Osteoblast (primary cell): ENCODE measurements around the gene PRKAR1B. TPM values are rescaled to one million over a fixed set of nuclear protein-coding genes. Genes with fewer than 3 reads are reported as not detected.

Source experiments
- DNase-seq: peaks from one replicate; pipeline ENCODE4 v3.0.0; 2011; ENCODE audit warnings: low spot score, mixed read lengths; ENCODE audit not compliant: insufficient read length; ENCODE audit errors: missing footprints
- H2AFZ ChIP-seq: 2 replicates; pipeline ENCODE4 v1.6.0; 2011; ENCODE audit warnings: mild to moderate bottlenecking, low read length
- H3K27ac ChIP-seq: 2 replicates; pipeline ENCODE4 v1.5.1; 2011; ENCODE audit warnings: mild to moderate bottlenecking, low read depth, low read length, moderate library complexity
- H3K27me3 ChIP-seq: 2 replicates; pipeline ENCODE4 v1.6.0; 2012; ENCODE audit warnings: mild to moderate bottlenecking, control low read depth, inconsistent platforms, low read length, moderate library complexity; ENCODE audit not compliant: insufficient read depth
- H3K36me3 ChIP-seq: 2 replicates; pipeline ENCODE4 v1.5.1; 2011; ENCODE audit warnings: mild to moderate bottlenecking, low read length, control low read depth, moderate library complexity; ENCODE audit not compliant: insufficient read depth
- H3K4me1 ChIP-seq: 2 replicates; pipeline ENCODE4 v1.5.1; 2011; ENCODE audit warnings: mild to moderate bottlenecking, low read length, control low read depth, moderate library complexity; ENCODE audit not compliant: insufficient read depth
- H3K4me2 ChIP-seq: 2 replicates; pipeline ENCODE4 v1.6.0; 2011; ENCODE audit warnings: mild to moderate bottlenecking, low read length; ENCODE audit not compliant: insufficient read depth
- H3K4me3 ChIP-seq: fragments of 200-600 bp; sonication (generic); 3 replicates; pipeline ENCODE4 v1.5.1; 2012; ENCODE audit warnings: mild to moderate bottlenecking, low read length, inconsistent platforms; ENCODE audit not compliant: insufficient read depth
- H3K79me2 ChIP-seq: 2 replicates; pipeline ENCODE4 v1.6.0; 2012; ENCODE audit warnings: mild to moderate bottlenecking, low read length, control low read depth, inconsistent platforms; ENCODE audit not compliant: insufficient read depth
- H3K9me3 ChIP-seq: 2 replicates; pipeline ENCODE4 v1.5.1; 2011; ENCODE audit warnings: low read depth, low read length, control low read depth
- H4K20me1 ChIP-seq: 2 replicates; pipeline ENCODE4 v1.6.0; 2012; ENCODE audit warnings: mild to moderate bottlenecking, low read length, control low read depth; ENCODE audit not compliant: insufficient read depth
- total RNA-seq: library from RNA; depleted of rRNA; stranded (reverse); fragments of >200 nt; gene quantifications from 2 replicates; pipeline ENCODE4 v1.2.3, GENCODE V29; 2012
- TF ChIP-seq, protein P1 (sequence below): IDR thresholded peaks from 2 replicates; pipeline ENCODE4 v1.5.1; 2011; ENCODE audit warnings: mild to moderate bottlenecking, low read depth, low read length, moderate library complexity; ENCODE audit errors: extremely low read depth

Gene PRKAR1B
- total RNA-seq, 1 donor, result 6.5 TPM

DNA sequence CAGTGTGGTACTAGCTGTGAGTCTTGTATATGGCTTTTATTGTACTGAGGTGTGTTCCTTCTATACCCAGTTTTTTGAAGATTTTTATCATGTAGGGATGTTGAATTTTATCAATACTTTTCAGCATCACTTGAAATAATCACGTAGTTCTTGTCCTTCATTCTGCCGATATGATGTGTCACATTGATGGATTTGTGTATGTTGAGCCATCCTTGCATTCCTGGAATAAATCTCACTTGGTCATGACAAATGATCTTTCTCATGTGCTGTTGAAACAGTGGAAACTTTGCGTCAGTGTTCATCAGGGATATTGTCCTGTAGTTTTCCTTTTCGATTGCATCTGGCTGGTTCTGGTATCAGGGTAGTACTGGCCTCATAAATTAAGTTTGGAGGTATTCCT is 7.1 kb upstream of the PRKAR1B start:
- Histone ChIP-seq H3K27ac (no peak overlapping the region), H3K36me3 (peaks cover 22% of the 10 kb centered on the region), H3K4me1 (no peaks in the 10 kb centered on the region), H3K4me3 (no peak overlapping the region), H3K27me3 (no peaks in the 10 kb centered on the region), H2AFZ (no peak overlapping the region), H4K20me1 (peaks cover 38% of the 10 kb centered on the region), H3K79me2 (peaks cover 81% of the 10 kb centered on the region), H3K9me3 (peaks cover 7% of the 10 kb centered on the region), H3K4me2 (no peak overlapping the region)
- TF ChIP-seq, protein P1, sequence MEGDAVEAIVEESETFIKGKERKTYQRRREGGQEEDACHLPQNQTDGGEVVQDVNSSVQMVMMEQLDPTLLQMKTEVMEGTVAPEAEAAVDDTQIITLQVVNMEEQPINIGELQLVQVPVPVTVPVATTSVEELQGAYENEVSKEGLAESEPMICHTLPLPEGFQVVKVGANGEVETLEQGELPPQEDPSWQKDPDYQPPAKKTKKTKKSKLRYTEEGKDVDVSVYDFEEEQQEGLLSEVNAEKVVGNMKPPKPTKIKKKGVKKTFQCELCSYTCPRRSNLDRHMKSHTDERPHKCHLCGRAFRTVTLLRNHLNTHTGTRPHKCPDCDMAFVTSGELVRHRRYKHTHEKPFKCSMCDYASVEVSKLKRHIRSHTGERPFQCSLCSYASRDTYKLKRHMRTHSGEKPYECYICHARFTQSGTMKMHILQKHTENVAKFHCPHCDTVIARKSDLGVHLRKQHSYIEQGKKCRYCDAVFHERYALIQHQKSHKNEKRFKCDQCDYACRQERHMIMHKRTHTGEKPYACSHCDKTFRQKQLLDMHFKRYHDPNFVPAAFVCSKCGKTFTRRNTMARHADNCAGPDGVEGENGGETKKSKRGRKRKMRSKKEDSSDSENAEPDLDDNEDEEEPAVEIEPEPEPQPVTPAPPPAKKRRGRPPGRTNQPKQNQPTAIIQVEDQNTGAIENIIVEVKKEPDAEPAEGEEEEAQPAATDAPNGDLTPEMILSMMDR, result no peak
- no peak for DNase-seq

DNA sequence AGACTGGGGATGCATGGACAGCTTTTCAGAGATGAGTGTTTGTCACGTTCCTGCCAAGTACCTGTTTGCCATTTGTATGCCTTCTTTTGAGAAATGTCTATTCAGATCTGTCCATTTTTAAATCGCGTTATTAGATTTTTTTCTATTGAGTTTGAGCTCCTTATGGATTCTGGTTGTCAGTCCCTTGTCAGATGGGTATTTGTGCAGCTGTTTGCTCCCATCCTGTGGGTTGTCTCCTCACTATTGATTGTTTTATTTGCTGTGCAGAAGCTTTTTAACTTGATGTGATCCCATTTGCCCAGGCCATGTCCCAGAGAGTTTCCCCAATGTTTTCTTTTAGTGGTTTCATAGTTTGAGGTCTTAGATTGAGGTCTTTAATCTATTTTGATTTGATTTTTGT is 5.5 kb upstream of the PRKAR1B start:
- no peak overlapping the region for H3K4me3 ChIP-seq
- no peak for DNase-seq
- H2AFZ ChIP-seq, result no peak overlapping the region
- no peak overlapping the region for H3K4me2 ChIP-seq
- peaks cover 22% of the 10 kb centered on the region for H3K36me3 ChIP-seq
- no peaks in the 10 kb centered on the region for H3K27me3 ChIP-seq
- peaks cover 38% of the 10 kb centered on the region for H4K20me1 ChIP-seq
- peaks cover 80% of the 10 kb centered on the region for H3K79me2 ChIP-seq
- H3K27ac ChIP-seq, result no peak overlapping the region
- peaks cover 8% of the 10 kb centered on the region for H3K4me1 ChIP-seq
- TF ChIP-seq, protein P1, result no peak
- peaks cover 7% of the 10 kb centered on the region for H3K9me3 ChIP-seq

DNA sequence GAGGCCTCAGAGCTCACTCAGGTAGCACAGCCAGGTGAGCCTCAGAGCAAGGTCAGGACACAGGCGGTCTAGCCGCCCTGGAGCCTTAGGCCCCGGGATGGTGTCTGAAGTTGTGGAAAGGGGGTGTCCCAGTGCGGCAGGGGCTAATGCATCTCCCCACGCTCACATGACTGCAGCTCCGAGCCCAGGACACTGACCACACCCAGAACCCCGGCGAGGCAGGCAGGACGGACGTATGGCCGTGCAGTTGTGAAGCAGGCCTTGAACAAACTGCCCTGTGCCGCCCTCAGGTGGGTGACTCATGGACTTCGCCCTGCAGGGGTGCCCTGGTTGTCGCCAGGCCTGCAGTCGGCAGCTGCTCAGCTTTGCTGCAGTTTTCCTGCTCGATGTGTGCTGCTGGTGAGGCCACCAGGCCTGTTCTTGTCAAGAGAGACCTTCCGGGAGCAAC is 5.0 kb upstream of the PRKAR1B start:
- peaks cover 22% of the 10 kb centered on the region for H3K36me3 ChIP-seq
- peaks cover 7% of the 10 kb centered on the region for H3K9me3 ChIP-seq
- no peak overlapping the region for H3K4me2 ChIP-seq
- no peak for DNase-seq
- H3K4me1 ChIP-seq, result peaks cover 8% of the 10 kb centered on the region
- H4K20me1 ChIP-seq, result peaks cover 34% of the 10 kb centered on the region
- no peak overlapping the region for H2AFZ ChIP-seq
- no peak overlapping the region for H3K27ac ChIP-seq
- H3K79me2 ChIP-seq, result peaks cover 75% of the 10 kb centered on the region
- TF ChIP-seq, protein P1, result no peak
- no peak overlapping the region for H3K4me3 ChIP-seq
- no peaks in the 10 kb centered on the region for H3K27me3 ChIP-seq

DNA sequence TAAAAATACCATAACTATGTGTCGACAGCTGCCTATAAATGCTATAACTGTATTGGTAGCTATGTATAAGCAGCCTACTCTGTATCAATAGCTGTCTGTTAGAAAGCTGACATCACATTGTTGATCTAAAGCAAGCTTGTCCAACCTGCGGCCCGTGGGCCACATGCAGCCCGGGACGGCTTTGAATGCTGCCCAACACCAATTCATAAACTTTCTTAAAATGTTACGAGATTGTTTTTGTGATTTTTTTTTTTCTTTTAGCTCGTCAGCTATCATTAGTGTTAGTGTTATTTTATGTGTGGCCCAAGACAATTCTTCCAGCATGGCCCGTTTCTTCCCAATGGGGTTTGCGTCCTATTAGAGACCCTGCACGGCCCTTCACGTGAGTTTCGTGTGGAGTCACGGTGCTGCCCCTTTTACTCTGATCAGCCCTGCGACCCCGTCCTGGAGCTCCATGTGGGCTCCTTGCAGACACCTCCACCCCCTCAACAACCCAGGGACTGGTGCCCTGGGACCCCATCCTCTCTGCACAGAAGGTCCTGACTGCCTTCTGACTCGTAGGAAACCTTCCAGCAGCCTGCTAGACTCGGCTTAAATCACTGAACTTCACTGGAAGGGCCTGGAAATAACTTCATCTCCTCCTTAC is 4.5 kb upstream of the PRKAR1B start:
- peaks cover 7% of the 10 kb centered on the region for H3K9me3 ChIP-seq
- H3K4me2 ChIP-seq, result no peak overlapping the region
- H2AFZ ChIP-seq, result no peak overlapping the region
- peaks cover 34% of the 10 kb centered on the region for H4K20me1 ChIP-seq
- no peaks in the 10 kb centered on the region for H3K27me3 ChIP-seq
- no peak overlapping the region for H3K4me3 ChIP-seq
- peaks cover 73% of the 10 kb centered on the region for H3K79me2 ChIP-seq
- peaks cover 8% of the 10 kb centered on the region for H3K4me1 ChIP-seq
- no peak for DNase-seq
- no peak overlapping the region for H3K27ac ChIP-seq
- TF ChIP-seq, protein P1, result no peak
- H3K36me3 ChIP-seq, result peaks cover 22% of the 10 kb centered on the region
